NCI-H524 treated with DMSO at 0.1 percent for 48 hours (cell line): ENCODE results near the gene LPP.

ENCODE experiments used
- DNase-seq: peaks from one replicate; lab custom pipeline; 2025; lab: John Stamatoyannopoulos, UW

The LPP gene

GRCh38 chr3:188518416-188518815 lies 364.5 kb downstream of the LPP start:
- no peak for DNase-seq

GRCh38 chr3:188518835-188519452 lies 365.0 kb downstream of the LPP start:
- no peak for DNase-seq

GRCh38 chr3:188520466-188520865 lies 366.5 kb downstream of the LPP start:
- DNase-seq, result no peak

- DNase-seq, result no peak
These were observed 368.2 kb downstream of the LPP start for GRCh38 chr3:188522115-188522514.

- no peak for DNase-seq
These were observed 369.3 kb downstream of the LPP start for GRCh38 chr3:188523291-188523690.

GRCh38 chr3:188524052-188524451 lies 370.1 kb downstream of the LPP start:
- DNase-seq, result no peak

DNA sequence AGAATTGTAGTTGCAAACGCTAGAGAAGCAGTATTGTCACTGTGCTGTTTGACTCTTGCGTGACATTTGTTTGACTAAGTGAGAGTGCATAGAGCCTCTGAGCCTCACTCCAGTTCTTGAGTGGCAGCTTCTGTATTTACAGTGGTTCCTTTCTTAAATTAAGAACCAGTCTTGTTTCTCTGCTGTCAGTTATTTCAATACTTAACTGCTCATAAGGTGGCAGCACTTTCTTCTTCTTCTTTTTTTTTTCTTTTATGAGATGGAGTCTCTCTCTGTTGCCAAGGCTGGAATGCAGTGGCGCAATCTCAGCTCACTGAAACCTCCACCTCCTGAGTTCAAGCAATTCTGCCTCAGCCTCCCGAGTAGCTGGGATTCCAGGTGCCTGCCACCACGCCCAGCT lies 372.1 kb downstream of the LPP start:
- no peak for DNase-seq

- no peak for DNase-seq
These were observed 373.4 kb downstream of the LPP start for GRCh38 chr3:188527389-188527788.

DNA sequence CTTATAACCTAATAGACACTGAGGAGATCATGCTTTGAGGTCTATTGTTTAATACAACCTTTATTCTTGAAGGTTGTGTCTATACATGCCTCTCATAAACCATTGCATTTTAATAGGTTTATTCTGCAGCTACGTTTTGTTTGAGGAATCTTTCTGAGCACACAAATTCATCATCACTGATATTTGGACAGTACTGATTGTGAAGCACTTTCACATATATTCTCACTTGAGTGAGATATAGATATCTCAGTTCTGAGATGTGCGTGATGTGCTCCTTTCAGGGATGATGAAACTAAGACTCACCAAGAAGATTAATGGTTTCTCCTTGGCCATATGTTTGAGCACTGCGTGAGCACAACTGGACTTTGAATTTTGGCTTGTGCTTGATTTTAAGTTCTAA lies 374.4 kb downstream of the LPP start:
- DNase-seq, result no peak

GRCh38 chr3:188529228-188529627 lies 375.3 kb downstream of the LPP start:
- no peak for DNase-seq

DNA sequence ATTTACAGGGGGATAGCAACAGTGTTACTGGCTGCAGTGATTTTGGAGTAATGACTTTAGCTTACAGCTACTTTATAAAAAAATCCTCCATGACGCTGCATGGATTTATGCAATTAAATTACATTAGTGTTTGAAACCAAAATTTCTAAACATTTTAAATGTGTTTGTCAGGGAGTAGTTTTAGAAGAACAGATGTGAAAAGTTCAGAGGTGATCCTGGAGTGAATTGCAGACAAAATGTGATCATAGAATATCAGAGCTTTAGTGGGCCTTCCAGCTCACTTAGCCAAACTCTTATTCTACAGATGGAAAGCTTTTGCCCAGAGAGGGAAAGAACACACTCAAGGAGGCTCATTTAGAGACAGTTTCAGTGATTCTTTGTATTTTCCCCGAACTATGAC lies 376.3 kb downstream of the LPP start:
- DNase-seq, result no peak

- DNase-seq, result no peak
These were observed 377.3 kb downstream of the LPP start for GRCh38 chr3:188531210-188531609.

DNA sequence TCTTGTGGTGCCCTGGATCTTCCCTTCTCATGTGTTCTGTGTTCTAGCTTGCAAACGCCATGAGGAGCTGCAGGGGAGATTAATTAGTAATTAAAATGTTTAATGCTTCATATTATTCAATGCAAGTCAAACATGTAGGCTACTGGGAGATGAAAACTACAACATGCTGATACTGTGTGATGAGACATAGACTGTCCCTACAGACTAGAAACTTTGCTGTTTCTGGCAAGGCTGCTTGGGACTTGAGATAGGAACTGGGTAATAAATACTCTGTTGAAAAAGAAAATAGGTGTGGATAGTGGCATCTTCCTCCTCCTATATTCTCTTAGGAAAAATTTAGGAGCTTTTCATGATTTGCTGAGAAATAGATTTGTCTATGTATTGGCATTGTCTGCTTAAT lies 379.2 kb downstream of the LPP start:
- no peak for DNase-seq

GRCh38 chr3:188533612-188534357 lies 379.8 kb downstream of the LPP start:
- DNase-seq, result no peak

- no peak for DNase-seq
These were observed 380.7 kb downstream of the LPP start for GRCh38 chr3:188534633-188535032.

- DNase-seq, result no peak
These were observed 383.6 kb downstream of the LPP start for GRCh38 chr3:188537606-188538005.

DNA sequence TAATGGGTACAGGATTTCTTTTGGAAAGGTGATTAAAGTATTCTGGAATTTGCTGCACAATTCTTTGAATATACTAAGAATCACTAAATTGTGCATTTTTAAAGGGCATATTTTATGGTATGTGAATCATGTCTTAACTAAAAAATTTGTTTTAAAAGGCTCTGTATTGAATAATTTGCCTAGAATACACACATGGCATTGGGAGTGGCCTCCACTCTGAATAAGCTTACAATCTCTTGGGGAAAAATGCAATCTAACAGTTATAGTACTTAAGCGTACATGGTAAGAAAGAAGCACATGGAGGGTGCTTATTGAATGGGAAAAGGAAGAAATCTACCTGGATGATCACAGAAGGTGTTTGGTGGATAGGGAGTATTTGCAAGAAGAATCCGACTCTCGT lies 385.1 kb downstream of the LPP start:
- DNase-seq, result no peak

- DNase-seq, result no peak
These were observed 385.8 kb downstream of the LPP start for GRCh38 chr3:188539631-188540194.

DNA sequence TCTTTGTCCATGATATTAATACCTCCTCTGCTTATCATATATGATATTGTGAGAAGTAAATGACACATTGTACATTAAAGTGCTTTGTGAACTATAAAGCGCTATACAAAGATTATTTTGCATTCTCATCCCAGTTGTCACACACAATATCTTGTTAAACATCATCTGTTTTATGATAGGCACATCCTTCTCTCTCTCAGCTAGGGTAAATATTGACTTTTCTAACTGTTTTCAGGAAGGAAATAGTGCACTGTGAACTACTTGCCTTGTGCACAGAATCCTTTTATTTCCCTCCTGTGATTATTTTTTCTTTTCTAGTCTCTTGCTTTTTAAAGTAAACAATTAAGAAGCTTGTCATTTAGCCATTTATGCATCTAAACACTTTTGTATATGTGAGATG lies 388.2 kb downstream of the LPP start:
- DNase-seq, result no peak

- no peak for DNase-seq
These were observed 390.1 kb downstream of the LPP start for GRCh38 chr3:188544012-188544411.

DNA sequence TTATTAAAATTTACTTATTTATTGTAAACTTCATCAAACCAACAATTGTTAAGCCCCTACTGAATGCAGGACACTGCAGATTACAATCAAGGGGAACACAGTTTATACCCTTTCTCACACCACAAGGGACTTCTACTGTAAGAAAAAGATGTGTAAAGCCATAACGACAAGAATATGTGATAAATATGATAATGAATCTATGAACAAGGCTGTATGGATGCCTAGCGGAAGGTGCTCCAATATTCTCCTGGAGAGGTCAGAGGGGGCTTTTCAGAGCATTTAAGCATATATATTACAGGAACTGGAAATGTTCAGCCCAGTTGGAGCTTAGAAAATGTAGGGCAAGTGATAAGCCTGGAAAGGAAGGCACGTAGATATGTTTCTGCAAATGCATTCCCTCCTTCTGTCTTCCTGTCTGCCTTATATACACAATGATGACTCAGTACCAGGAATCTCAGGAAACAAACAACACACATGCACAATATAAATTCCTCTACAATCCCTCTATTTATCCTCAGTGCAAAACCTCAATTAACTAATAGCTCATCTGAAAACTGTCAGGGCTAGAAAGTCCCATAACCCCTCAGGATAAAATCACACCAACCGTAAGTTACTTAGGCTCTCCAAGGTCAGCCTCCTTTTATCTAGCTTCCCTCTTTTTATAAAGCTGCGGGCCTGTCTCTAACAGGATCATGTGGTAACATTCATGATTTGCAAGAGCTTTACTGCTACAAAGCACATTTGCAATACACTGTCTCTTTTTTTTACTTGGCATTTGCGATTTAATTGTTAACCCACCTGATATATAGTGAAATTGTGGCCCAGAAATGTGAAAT lies 393.1 kb downstream of the LPP start:
- no peak for DNase-seq

- no peak for DNase-seq
These were observed 399.6 kb downstream of the LPP start for GRCh38 chr3:188553569-188553968.

DNA sequence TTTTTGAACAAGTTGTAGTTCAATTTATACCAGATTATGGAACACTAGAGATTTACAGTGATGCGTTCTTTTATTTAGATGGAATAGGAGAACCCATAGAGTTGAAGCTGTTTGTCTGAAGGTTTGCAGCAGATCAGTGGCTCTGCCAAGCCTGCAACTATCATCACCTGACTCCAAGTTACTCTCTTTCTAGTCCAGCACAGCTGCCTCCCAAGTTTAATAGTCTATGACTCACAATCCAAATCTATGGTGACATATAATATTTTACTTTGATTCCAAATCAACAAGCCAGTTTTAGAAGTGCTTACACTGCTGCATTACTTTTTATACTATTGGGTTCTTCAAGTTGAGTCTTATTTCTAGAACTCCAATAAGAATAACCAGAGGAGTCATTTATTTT lies 400.4 kb downstream of the LPP start:
- DNase-seq, result no peak
